ENCODE data around the gene CALR3.

DNA sequence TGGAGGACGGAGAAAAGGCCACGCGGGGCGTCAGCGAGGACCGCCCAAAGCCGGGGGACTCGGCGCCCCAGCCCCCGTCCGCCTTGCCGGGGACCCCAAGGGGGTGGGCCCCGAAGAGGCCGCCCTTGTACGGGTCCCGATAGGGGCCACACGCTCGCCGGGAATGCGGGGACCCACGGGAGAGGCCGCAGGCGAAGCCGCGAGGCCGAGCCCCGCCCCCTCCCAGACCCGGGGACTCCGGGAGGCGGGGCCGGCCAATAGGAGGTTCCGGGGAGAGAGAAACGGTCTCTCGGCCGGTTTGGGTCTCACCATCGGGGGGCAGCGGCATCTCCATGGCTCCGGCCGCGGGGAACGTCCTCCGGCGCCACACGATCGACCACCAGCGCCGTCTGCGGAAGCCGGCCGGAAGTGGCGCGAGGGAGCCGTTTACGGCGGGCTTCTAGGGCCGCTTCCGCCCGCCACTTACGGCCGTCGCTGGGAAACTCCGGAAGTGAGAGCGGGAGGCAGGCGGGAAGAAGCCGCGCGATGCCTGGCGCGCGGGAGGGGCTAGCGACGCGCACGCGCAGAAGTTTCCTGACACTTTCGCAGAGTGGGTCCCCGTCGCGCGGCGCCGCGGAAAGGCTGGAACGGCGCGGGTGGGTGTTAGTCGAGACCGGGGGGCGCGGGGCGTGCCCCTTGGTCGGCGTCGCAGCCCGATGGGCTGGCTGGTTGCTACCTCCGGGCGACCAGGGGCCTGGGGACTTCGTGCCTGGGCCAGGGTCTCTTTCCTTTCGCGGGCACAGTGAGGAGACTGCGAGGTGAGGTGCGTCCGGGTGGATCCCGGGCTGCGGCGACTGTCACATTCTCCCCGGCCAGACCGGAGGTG is 46.3 kb upstream of the CALR3 start, which contains the start of gene CHERP:
- TF ChIP-seq, protein P1, sequence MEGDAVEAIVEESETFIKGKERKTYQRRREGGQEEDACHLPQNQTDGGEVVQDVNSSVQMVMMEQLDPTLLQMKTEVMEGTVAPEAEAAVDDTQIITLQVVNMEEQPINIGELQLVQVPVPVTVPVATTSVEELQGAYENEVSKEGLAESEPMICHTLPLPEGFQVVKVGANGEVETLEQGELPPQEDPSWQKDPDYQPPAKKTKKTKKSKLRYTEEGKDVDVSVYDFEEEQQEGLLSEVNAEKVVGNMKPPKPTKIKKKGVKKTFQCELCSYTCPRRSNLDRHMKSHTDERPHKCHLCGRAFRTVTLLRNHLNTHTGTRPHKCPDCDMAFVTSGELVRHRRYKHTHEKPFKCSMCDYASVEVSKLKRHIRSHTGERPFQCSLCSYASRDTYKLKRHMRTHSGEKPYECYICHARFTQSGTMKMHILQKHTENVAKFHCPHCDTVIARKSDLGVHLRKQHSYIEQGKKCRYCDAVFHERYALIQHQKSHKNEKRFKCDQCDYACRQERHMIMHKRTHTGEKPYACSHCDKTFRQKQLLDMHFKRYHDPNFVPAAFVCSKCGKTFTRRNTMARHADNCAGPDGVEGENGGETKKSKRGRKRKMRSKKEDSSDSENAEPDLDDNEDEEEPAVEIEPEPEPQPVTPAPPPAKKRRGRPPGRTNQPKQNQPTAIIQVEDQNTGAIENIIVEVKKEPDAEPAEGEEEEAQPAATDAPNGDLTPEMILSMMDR (IDR thresholded peaks at IDR 0.05), result peak; percentile 14
- no peak for TF ChIP-seq EZH2phosphoT487 (IDR thresholded peaks at IDR 0.05)
